ENCODE results near the gene NEK6. TPM values are rescaled to one million over a fixed set of nuclear protein-coding genes. Genes with fewer than 3 reads are reported as not detected.
A peak's percentile ranks its signal among the peaks of the same experiment; 100 is the strongest.

The NEK6 gene
- total RNA-seq, 1 donor from 2014 or later: 18.7 TPM

DNA sequence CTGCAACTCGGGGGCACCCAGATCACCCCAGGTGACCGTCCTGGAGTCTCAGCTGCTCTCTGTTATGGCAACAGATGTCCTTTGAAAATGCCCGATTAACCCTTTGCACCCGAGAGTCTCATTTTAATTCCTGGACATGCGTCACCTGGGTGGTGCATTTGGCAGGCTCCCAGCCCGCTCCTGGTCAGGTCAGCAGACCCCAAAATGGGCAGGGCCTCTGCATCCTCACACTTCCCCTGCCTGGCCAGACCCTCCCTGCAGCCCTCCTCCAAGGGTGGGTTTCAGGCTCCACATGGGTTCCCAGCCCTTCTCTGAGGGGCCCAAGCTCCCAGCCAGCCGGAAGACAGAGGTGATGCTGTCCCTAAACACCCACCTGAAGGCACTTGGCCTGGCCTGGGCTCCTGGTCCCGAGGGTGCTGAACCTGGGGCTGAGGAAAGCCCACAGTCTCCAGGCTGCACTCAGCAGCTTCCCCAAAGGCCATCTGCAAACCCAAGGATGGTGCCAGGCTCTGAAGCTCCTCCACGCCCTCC, 88.1 kb downstream of the NEK6 start:
- no peak for DNase-seq

DNA sequence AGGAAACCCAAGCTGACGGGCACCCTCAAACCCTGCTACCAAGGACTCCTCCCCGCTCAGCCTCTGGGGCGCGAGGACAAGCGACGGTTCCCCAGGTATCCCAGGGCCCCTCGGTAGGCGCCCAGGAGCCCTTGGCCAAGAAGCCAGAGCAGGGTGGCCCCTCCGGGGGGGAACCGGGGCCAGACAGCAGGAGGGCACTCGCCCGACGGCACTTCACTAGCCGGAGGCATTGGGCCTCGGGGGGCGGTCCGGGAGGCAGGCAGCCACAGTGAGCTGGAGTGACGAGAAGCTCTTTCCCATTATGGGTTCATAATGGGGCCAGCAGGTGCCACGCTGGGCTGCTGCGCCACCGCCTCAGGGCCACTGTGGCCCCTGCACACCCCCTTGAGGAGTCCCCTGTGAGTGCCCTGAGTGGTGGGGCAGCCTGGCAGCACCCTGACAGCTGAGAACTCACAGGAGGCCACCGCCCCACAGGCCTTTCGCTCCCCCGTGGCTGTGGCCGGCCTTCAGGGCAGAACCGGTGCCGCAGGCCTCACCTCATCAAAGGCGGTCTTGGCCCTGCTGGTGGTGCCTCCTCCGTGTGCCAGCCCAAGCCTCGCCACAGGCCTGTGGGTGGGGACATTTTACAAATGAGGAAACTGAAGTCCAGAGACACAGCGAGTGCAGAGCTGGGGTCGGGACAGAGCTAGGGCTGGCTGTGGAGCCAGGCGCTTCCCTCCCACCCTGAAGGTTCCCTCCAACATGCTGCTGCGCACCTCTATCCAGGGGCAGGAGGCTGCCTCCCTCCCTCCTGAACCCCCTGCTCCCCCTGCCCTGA, 88.8 kb downstream of the NEK6 start:
- DNase-seq: no peak

DNA sequence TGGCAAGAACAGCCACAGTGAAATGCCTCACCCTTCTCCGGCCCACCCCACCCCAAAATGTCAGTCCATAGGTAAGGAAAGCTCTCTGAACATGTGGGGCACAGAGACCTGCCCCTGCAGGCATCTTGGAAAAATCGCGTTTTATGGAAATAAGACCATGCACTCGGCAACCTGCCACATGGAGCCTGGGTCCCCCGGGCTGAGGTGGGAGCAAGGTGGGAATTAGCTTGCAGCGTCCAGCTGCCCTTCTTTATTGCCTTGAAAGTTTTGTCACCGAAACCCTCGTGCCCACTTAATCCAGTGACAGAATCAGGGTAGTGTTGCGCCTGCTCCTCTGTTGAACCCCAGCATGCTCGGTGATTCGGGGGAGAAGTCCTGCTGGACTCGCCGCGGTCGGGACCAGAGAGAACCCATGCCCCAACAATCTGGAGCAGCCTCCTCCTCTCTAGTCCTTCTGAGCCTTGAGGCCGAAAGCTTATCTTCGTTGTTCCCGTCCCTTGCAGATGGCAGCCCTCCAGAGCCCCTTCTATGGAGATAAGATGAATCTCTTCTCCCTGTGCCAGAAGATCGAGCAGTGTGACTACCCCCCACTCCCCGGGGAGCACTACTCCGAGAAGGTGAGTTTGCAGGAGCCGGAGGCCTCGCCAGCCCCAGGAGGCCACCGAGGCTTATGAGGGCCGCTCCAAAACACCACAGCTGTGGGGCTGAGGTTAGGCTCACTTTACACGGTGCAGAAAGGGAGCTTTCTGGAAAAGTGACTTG, 89.6 kb downstream of the NEK6 start:
- no peak for DNase-seq

DNA sequence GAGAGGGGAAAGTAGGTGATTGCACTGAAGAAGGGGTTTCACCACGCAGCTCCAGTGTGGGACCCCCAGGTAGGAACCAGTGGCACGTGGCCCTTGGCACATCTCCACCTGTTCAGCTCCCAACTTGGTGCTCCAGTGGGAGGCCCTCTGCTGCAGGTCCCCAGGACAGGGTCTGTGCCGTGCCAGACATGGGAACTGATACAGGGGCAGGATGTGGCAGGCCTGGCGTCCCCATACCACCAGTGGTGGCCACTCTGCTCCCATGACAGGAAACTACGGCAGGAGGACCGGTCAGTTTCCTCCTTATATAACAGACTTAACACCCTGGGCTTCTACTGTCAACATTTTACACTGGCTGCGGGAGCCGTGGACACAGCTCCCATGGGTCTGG, 90.2 kb downstream of the NEK6 start:
- no peak for DNase-seq

DNA sequence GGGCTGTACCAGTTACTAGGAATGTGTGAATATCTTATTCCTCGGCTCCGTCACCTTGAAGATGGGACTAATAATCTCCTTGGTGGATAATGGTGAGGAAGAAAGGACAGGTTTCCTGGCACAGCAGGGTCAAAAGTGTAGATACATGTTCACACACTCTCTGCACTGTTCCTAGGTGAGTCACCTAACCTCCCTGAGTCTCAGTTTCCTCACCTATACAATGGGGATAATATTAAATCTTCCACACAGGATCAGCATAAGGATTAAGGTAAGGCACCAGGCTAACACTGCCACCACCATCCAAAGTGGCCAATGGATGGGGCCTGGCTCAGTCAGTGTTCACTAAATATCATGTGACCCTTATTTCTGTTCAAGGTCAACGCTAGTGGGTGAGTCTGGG, 90.6 kb downstream of the NEK6 start:
- DNase-seq: no peak

DNA sequence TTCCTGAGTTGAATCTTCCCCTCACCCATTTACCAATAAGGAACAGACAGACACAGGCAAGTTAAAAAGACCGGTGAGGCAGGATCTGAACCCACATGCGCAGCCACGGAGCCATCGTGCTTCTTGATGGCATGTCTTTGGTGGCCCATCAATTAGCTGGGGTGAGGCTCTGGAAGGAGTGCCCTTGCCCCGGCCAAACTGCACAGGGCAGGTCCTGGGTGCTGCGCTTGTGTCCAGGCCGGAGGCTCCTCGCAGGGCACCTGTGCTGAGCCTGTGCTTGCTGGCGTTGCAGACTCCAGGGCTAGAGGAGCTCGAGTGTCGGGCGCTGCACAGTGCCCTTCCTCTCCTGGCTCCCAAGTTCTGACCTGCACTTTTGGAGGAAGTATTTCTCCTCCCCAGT, 91.1 kb downstream of the NEK6 start:
- DNase-seq: no peak

DNA sequence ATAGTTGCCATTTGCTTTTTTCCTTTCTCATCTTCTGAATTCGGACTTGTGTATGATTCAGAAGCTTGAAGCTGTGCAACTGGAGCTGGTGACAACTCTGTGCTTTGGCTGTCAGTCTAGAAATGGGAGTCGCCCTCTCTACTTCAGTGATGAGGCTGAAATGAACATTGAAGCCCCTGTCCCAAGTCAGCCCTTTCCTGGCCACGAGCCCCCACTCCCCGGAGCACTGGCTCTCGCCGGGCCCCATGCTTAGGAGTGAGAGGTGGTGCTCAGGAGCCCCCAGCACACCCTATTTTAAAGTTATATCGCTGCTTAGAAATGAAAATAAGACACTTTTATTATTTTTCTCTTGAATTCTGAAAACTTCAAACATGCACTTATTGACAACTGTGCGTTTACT, 91.5 kb downstream of the NEK6 start:
- DNase-seq: no peak

DNA sequence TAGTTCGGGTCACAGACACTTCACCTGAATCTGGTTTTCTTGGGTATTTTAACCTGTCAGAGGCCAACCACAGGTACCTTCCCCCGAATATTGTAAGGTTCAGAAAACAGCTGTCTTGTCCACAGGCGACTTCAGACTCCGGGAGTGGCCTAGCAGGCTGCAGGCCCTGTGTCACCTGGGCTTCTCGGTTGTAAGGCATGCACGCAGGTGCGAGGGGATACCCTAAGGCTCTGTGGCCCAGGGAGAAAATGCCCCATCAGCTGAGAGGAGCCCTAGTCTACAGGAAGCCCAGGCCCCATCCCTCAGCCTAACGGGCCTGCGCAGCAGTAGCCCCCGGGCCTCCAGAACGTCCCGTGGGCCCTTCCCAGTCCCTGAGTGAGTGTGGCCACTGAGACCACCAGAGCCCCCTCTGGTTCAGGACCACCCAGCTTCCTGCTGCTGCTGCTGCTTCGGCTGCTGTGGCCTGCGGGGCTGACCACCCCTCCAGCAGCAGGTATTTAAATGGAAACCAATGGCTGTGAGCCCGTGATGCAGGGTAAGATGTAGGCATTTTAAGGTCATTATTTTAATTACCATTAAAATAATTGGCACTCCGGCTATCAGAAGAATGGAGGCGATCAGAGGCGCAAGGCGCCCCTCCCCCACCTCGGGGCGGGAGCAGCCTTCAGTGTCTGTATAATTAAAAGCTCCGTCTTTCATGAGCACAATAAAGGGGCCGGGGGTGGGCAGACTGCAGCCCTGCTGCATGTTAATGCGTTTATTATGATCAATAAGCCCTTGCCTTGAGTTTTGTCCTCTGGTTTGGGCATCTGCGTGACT, 92.1 kb downstream of the NEK6 start:
- no peak for DNase-seq

DNA sequence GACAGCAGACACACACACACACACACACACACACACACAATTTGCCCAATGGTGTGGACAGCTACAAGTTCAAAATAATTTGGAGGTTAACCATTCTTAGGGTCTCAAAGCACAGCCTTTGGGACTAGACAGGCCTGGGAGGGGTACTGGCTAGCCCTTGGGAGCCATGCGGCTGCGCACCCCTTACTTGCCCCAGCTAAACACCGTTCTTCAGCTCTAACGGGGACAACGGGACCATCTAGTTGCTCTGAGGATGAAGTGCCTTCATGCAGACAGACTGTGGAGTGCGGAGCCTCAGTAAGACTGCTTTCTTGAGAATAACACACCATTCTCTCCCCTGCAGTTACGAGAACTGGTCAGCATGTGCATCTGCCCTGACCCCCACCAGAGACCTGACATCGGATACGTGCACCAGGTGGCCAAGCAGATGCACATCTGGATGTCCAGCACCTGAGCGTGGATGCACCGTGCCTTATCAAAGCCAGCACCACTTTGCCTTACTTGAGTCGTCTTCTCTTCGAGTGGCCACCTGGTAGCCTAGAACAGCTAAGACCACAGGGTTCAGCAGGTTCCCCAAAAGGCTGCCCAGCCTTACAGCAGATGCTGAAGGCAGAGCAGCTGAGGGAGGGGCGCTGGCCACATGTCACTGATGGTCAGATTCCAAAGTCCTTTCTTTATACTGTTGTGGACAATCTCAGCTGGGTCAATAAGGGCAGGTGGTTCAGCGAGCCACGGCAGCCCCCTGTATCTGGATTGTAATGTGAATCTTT, 92.9 kb downstream of the NEK6 start:
- no peak for DNase-seq

DNA sequence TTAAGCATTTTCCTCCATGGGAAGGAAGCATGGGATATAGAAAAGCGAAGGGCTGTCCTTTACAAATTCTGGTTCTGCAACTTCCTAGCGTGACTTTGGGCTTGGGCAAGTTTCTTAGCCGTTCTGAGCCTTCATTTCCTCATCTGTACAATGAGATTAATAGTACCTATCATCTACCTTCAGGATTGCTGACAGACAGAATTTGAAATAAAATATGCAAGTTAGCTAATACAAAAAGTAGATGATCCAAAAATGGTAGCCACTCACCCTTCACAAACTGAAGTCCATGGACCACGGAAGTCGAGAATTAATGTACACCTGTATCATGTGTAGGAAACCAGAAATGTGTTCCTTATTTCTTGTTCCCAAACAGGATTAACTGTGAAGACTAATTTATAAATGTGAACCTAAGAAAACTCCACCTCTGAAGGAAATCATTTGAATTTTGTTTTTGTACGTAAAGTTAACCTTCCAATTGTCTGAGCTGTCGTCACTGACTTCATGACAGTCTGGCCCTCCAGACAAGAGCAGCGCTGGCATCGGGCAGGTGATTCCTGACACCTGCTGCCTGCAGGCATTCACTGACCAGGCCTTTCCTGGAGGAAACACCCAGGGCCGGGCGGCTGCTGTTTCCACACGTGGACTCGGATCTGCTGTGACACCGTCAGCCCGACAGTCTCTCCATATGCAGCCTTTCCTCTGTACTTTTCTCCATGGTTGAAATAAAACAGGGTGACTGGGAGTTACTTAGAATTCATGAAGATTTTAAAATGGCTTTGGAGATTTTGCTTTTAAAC, 94.1 kb downstream of the NEK6 start:
- DNase-seq: no peak

DNA sequence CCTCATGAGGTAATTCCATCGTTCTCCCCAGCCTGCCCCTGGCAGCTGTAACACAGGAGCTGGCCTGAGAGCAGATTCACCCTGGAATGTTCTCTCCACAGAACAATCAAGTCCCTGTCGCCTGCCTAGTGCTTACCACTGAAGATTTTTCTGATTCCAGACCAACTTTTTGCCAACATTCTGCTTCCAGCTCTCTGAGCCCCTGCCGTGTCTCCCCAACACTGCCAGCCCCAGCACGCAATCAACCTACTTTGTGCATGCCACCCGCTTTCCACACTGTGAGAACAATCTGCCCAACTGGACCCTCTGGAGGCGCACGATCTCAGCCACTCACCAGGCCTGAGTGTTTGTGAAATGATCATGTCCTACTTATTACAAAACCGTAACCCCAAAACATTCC, 94.9 kb downstream of the NEK6 start:
- DNase-seq: no peak

DNA sequence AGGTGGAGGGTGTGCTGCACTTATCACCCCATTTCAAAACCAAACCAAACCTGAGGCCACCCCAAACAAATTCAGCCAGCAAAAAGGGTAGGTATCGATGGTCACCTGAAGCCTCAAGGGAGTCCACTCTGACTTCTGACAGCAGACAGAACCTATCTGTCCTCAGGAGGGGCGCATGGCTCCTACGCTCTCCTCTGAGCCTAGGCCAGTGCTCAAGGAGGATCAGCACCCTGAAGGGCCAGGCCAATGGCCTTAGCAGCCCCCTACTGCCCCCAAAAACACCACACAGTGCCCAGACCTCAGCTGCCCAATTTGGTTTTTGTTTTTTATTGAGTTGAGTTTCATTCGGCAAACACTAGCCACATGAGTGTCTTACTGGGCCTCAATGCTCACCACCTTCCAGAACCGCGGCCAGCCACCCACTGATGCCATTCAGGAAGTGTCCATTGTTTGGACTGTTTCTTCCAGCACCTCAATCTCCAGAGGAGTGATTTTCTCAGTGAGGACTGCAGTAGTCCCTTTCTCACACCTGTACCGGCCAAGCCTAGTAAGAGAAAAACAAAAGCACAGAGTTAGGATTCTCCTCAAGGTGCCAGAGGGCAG, 95.5 kb downstream of the NEK6 start:
- DNase-seq: no peak

DNA sequence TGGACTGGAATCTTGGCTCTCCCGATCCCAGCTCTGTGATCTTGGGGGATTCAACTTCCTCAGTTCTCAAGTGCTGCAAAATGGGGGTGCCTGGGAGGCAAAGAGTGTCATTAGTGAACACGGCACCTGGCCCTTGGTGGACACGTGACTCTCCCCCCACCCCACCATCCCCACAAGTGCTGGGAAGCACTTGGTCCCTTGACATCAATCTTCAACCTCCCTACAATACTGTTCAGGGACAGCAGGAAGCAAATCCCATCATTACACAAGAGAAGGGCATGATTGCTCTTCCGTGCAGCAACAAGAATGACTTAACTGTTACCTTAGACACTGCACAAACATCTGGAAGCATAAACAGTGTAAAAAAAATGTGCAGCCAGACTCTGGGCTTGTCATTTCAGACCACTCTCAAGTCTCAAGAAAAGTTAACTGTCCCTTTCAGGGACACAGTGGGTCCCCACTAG, 96.1 kb downstream of the NEK6 start:
- DNase-seq: peak; percentile 28

DNA sequence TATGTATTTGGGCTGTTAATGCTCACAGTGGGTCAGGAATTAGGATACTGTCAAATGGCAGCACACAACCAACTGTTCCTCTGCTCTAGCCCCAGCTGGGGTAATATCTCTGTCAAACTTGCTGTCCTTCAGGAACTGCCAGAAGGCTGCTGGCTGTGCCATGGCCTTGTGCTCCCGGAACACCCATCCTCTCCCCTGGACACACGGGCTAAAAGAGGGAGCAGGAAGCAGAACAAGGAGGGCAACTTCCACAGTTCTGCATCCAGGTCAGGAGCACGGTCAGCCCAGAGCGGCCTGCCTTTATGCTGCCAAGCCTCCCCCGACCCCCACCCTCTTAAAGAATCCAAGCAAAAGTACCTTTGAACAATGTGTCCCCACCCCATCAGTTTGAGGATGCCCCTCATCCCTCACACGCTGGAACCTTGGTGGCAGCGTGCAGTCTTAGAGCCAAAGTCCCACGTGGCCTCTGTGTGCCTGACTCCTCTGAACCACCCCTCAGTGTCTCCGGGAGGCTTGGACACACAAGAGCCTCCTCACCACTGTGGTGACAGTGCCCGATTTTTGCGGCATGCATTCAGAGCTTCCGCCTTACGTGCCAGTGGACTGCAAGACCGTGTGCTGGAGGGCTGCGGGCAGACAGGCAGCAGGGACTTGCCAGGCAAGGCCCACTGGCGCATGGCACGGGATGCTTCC, 96.7 kb downstream of the NEK6 start:
- no peak for DNase-seq

DNA sequence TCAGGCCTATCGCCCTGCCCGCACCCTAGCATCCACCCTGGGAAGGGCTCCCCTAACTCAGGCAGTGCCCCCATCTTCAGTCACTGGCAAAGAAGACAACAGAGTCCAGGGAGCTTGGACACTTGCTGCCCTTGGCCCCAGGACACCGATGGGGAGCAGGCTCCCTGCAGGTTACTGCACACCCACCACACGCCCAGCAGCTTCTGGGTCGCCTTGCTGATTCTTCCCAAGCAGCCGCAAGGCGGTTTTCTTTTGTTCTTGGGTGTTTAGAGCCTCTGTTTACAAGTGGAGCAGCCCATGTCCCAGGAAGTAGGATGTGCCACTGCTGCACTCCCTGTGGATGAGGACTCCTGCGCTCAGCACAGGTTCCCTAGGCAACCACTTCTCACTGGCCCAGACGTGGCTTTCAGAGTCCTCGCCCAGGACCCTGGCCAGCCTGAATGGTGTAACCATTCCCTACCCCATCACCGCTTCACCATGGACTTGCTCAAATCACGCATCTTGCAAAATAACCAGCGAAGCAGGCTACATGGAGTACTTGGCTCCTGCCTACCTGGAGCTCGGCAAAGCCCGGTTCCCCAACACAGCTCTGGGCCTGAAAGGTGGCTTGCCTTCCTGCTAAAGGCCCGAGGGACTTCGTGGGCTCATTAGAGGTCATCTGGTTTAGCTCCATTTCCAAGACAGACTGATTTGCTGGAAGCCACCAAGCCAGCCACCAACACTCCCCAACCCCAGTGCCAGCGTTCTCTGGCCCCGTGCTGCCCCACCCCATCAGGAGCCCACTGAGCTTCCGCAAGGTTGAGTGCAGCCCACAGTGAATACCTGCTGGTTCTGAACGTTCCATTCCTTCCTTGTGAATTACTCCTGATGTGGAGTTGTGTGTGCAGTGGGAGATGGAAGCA, 97.5 kb downstream of the NEK6 start:
- DNase-seq: no peak

DNA sequence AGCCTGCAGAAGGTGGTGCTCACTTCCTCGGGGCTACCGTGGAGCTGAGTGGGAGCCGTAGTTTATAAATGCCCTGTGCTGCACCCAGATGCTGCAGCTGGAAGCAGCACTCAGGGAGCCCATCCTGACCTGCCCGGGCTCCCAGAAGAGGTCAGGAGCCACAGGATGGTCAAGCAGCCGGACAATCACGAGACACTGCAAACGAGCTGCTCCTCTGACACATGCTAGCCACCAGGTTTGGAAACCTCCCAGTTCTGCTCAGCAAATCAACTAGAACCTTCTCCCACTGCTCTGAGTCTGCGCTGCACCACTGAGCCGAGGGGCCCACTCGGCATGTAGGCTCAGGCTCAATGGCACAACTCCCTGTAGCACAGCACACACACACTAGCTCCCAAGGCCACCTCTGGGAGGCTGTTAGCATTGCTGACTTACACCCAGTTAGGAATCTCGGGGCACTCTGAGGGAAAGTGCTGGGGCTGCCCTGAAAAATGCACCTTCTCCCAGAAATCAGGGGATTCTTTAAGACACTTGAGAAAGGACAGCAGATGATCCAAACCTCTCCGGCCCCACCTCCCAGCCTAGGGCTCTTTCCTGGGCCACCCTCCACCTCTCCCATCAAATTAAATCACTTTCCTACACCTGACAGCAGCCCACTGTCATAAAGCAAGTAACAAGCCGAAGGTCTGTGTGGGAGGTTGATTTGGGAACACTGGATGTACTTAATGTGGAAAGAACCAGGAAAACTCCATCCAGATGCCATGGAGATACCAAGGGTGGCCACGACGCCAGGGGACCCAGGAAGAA, 98.4 kb downstream of the NEK6 start:
- DNase-seq: no peak

DNA sequence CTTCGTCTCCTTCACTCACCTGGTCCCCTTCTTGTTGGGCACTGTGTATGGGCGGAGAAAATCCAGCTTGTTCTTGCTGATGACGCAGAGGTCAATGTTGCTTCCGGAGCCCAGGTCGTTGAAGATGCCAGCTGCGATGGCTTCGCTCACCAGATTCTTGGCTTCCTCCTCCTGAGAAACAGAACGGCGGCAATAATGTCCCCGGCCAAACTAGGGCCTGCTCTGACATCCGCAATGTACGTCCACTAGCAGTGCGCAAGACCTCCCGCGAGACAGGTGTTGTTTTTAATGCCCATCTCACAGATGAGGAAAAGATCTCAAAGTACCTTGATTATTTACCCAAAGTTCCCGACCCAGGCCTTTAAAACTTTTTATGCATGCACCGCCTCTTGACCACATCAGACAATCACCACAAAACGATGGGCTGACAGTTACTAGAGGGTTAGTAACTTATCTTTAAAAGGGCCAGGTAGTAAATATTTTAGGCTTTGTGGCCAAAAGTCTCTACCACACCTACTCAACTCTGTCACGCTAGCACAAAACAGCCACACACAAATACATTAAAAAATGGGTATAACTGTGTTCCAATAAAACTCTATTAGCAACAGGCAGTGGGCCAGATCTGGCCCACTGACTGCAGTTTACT, 99.1 kb downstream of the NEK6 start:
- DNase-seq: no peak
